VCaP (cell line): ENCODE results near the gene GMDS.

Source experiments
- H3K27ac ChIP-seq: fragments of 450-650 bp; 2 replicates; pipeline ENCODE4 v1.5.1; 2017
- CTCF ChIP-seq: fragments of 450-650 bp; conservative IDR thresholded peaks from 2 replicates; pipeline ENCODE4 v1.5.1; 2017; ENCODE audit warnings: mild to moderate bottlenecking, moderate library complexity

Gene GMDS

GRCh38 chr6:2019051-2019450, 226.4 kb downstream of the GMDS start:
- no peak overlapping the region for H3K27ac ChIP-seq
- TF ChIP-seq CTCF: no peak

- TF ChIP-seq CTCF: no peak
- no peak overlapping the region for H3K27ac ChIP-seq
Measured at GRCh38 chr6:2016040-2016439, 229.4 kb downstream of the GMDS start.

- no peak for TF ChIP-seq CTCF
- H3K27ac ChIP-seq: no peak overlapping the region
Measured at GRCh38 chr6:2008383-2008976, 236.9 kb downstream of the GMDS start.

GRCh38 chr6:2007165-2007564, 238.2 kb downstream of the GMDS start:
- TF ChIP-seq CTCF: no peak
- no peak overlapping the region for H3K27ac ChIP-seq

GRCh38 chr6:2004888-2005287, 240.5 kb downstream of the GMDS start:
- no peak overlapping the region for H3K27ac ChIP-seq
- TF ChIP-seq CTCF: no peak

- H3K27ac ChIP-seq: no peak overlapping the region
- no peak for TF ChIP-seq CTCF
Measured at GRCh38 chr6:2000962-2001361, 244.4 kb downstream of the GMDS start.

GRCh38 chr6:1997702-1998101, 247.7 kb downstream of the GMDS start:
- H3K27ac ChIP-seq: no peak overlapping the region
- no peak for TF ChIP-seq CTCF

GRCh38 chr6:1995636-1996035, 249.8 kb downstream of the GMDS start:
- TF ChIP-seq CTCF: no peak
- H3K27ac ChIP-seq: no peak overlapping the region
